Neural progenitor cell (in vitro differentiated cells): ENCODE results near the gene BRINP1.

ENCODE experiments used
- CTCF ChIP-seq: fragments of 200-600 bp; sonication (generic); IDR thresholded peaks from 2 replicates; pipeline ENCODE4 v1.5.1; 2017; ENCODE audit warnings: antibody characterized with exemption, mild to moderate bottlenecking
- EZH2 ChIP-seq: fragments of 200-600 bp; sonication (generic); IDR thresholded peaks from 2 replicates; pipeline ENCODE4 v1.6.1; 2017; ENCODE audit warnings: antibody characterized with exemption, mild to moderate bottlenecking, moderate library complexity
- EZH2phosphoT487 ChIP-seq: fragments of 200-600 bp; sonication (generic); IDR thresholded peaks from 2 replicates; pipeline ENCODE4 v1.6.1; 2017; ENCODE audit warnings: antibody characterized with exemption

DNA sequence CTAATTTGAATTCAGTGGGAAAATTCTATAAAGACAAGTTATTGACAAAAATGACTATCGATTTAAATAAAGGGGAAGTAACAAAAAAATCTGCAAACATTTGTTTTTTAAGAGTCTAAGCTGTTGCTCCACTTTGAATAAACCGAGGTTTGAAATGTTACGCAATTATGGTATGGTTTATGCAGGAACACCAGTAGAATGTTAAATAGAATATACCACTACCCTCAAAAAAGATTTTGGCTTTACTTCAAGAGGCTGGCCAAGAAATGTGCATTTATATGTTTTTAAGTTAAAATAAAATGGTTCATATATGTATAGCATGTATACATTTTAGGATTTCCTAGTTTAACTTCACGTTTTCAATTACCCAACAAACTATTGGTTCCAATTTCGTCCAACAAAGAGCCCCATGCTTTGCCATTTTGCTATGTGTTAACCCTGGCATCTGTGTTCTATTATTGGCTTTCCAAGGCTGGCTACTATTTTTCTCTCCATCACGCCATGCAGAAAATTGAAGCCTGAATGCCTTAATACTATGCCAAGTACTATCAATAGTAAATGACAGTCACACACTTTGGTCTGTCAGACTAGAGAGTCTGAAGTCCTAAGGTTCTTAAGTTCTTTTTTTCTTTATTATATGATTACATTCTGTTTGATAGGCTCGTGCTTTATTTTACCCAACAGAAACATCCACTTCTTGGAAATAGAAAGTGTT is 171.2 kb downstream of the BRINP1 start:
- TF ChIP-seq CTCF (no peak), EZH2 (no peak), EZH2phosphoT487 (no peak)
